Measurements from ENCODE around the gene KPNA3.

DNA sequence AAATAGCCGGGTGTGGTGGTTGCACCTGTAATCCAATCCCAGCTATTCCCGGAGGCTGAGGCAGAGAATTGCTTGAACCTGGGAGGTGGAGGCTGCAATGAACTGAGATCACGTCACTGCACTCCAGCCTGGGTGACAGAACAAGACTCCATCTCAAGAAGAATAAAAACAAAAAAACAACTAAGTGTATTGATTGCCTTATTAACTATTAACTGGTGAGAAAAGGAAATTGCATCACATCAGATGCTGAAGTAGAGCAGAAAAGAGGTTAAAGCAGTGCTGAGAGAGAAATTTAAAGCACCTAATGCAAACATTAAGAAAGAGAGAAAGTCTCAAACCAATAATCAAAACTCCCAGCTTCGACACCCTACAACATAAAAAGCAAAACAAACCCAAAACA is 38.3 kb downstream of the KPNA3 start:
- TF ChIP-seq, protein P1, sequence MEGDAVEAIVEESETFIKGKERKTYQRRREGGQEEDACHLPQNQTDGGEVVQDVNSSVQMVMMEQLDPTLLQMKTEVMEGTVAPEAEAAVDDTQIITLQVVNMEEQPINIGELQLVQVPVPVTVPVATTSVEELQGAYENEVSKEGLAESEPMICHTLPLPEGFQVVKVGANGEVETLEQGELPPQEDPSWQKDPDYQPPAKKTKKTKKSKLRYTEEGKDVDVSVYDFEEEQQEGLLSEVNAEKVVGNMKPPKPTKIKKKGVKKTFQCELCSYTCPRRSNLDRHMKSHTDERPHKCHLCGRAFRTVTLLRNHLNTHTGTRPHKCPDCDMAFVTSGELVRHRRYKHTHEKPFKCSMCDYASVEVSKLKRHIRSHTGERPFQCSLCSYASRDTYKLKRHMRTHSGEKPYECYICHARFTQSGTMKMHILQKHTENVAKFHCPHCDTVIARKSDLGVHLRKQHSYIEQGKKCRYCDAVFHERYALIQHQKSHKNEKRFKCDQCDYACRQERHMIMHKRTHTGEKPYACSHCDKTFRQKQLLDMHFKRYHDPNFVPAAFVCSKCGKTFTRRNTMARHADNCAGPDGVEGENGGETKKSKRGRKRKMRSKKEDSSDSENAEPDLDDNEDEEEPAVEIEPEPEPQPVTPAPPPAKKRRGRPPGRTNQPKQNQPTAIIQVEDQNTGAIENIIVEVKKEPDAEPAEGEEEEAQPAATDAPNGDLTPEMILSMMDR (conservative IDR thresholded peaks at IDR 0.05; ENCODE audit: low read depth, low read length): no peak
- TF ChIP-seq EZH2phosphoT487 (IDR thresholded peaks at IDR 0.05; ENCODE audit: borderline replicate concordance, low read length): no peak
